Panc1 (cell line): ENCODE measurements around the gene AP3S2. TPM values are rescaled to one million over a fixed set of nuclear protein-coding genes. Genes with fewer than 3 reads are reported as not detected.
A peak's percentile ranks its signal among the peaks of the same experiment; 100 is the strongest.

Experiments used
- ATAC-seq: fragments of 200-7000 bp; cut with Tn5 transposase; 2 replicates; pipeline ENCODE4 v1.9.1; 2020; ENCODE audit warnings: mild to moderate bottlenecking, moderate library complexity
- BruUV-seq: library from RNA; stranded (reverse); fragments of 400-500 nt; replicated peaks from 2 replicates; lab custom pipeline; 2021; lab: Mats Ljungman, UMichigan
- CTCF ChIA-PET: fragments of 300-600 bp; sonication (Branson Sonifier 250); formaldehyde crosslinking; loops from one replicate; lab custom pipeline; 2022; ENCODE audit warnings: antibody characterized with exemption; lab: Charles Lee
- POLR2A ChIA-PET: fragments of 300-600 bp; sonication (Branson Sonifier 250); formaldehyde crosslinking; loops from one replicate; lab custom pipeline; 2022; ENCODE audit warnings: antibody characterized with exemption; lab: Charles Lee
- DNase-seq: peaks from one replicate; pipeline ENCODE4 v3.0.0-alpha.2; 2010; ENCODE audit warnings: low read depth, low spot score
- H3K27ac ChIP-seq: 2 replicates; pipeline ENCODE4 v1.5.1; 2011; ENCODE audit warnings: mild to moderate bottlenecking, low read length, inconsistent platforms
- H3K27me3 ChIP-seq: fragments of 200-500 bp; sonication (Bioruptor generic); 2 replicates; pipeline ENCODE4 v1.6.0; 2014; ENCODE audit warnings: low read length, inconsistent platforms; ENCODE audit not compliant: control insufficient read depth, insufficient read depth
- H3K36me3 ChIP-seq: fragments of 200-500 bp; sonication (Bioruptor generic); 2 replicates; pipeline ENCODE4 v1.5.1; 2014; ENCODE audit warnings: inconsistent platforms, mild to moderate bottlenecking, low read length, moderate library complexity; ENCODE audit not compliant: control insufficient read depth, insufficient read depth
- H3K4me1 ChIP-seq: 2 replicates; pipeline ENCODE4 v1.5.1; 2011; ENCODE audit warnings: inconsistent platforms, mild to moderate bottlenecking, low read length, moderate library complexity; ENCODE audit not compliant: control insufficient read depth, insufficient read depth
- H3K4me3 ChIP-seq, 2 experiments: 2 replicates each; pipeline ENCODE4 v1.5.1; 2011 to 2012; ENCODE audit warnings: low read depth in 2 of 2, low read length in 2 of 2, mild to moderate bottlenecking in 2 of 2, inconsistent platforms in 1 of 2, moderate library complexity in 1 of 2
- H3K9me3 ChIP-seq: fragments of 200-500 bp; sonication (Bioruptor generic); 2 replicates; pipeline ENCODE4 v1.5.1; 2014; ENCODE audit warnings: low read depth, mild to moderate bottlenecking, inconsistent platforms, low read length, moderate library complexity; ENCODE audit not compliant: control insufficient read depth, insufficient read depth
- CTCF ChIP-seq: fragments of 450-650 bp; IDR thresholded peaks from 2 replicates; pipeline ENCODE4 v1.5.1; 2017; ENCODE audit warnings: mild to moderate bottlenecking
- POLR2AphosphoS5 ChIP-seq: IDR thresholded peaks from 2 replicates; pipeline ENCODE4 v1.6.1; 2012; ENCODE audit warnings: mild to moderate bottlenecking, low read depth, low read length, moderate library complexity
- REST ChIP-seq, 2 experiments: IDR thresholded peaks; 2 replicates each; pipeline ENCODE4 v1.6.1; 2011 to 2012; ENCODE audit warnings: low read depth in 2 of 2, control low read depth in 1 of 2, low read length in 1 of 2, mild to moderate bottlenecking in 1 of 2, moderate library complexity in 1 of 2; ENCODE audit not compliant: insufficient read depth in 1 of 2
- SIN3A ChIP-seq: IDR thresholded peaks from 2 replicates; pipeline ENCODE4 v1.6.1; 2012; ENCODE audit warnings: low read depth, mild to moderate bottlenecking, low read length, moderate library complexity, borderline replicate concordance; ENCODE audit not compliant: insufficient read depth
- TCF7L2 ChIP-seq: IDR thresholded peaks from 2 replicates; pipeline ENCODE4 v1.6.1; 2011; ENCODE audit warnings: mild to moderate bottlenecking, low read depth, low read length, inconsistent platforms
- in situ Hi-C: cut with HindIII; loops from 2 replicates; pipeline ENCODE4 v1.10.0; 2016; ENCODE audit warnings: low sequenced_read_pairs, low pct_unique_long_range_greater_than_20kb
- intact Hi-C: fragments of 100-400 bp; cut with micrococcal nuclease; formaldehyde crosslinking; loops from one replicate; pipeline ENCODE4 v1.10.0; 2022; ENCODE audit not compliant: unreplicated experiment
- total RNA-seq: library from RNA; stranded (reverse); gene quantifications from one replicate; pipeline ENCODE4 v1.2.1, GENCODE V29; 2021; ENCODE audit not compliant: unreplicated experiment

Gene AP3S2
- total RNA-seq, 1 experiment from 2014 or later: 24.6 TPM

GRCh38 chr15:89785774-89786140 lies 108.0 kb downstream of the AP3S2 start:
- intact Hi-C loops (no loop called here), in situ Hi-C loops (no loop called here)
- Histone ChIP-seq H3K27ac (no peak overlapping the region), H3K27me3 (no peaks in the 10 kb centered on the region), H3K4me1 (peaks cover 21% of the 10 kb centered on the region), H3K4me3 (no peak overlapping the region), H3K36me3 (no peaks in the 10 kb centered on the region; the same call in 1 of the 2 replicates), H3K9me3 (no peaks in the 10 kb centered on the region)
- TF ChIP-seq TCF7L2: no peak
- no peak for TF ChIP-seq CTCF
- TF ChIP-seq POLR2AphosphoS5: no peak
- TF ChIP-seq SIN3A: no peak
- no peak for TF ChIP-seq REST (IDR thresholded peaks at IDR 0.05; ENCODE audit: insufficient read depth in 1 of 2, low read depth in 2 of 2, low read length in 1 of 2)
- ATAC-seq (no peak), DNase-seq (no peak)
- BruUV-seq: no TSS peak
- ChIA-PET POLR2A (no interaction called here), CTCF (no interaction called here)

- H3K36me3 ChIP-seq: no peaks in the 10 kb centered on the region; the same call in 1 of the 2 replicates
- H3K4me3 ChIP-seq: no peak overlapping the region
- ATAC-seq (no peak), DNase-seq (no peak)
- intact Hi-C loops (no loop called here), in situ Hi-C loops (no loop called here)
- CTCF ChIA-PET: no interaction called here
- H3K4me1 ChIP-seq: peaks cover 21% of the 10 kb centered on the region
- POLR2A ChIA-PET: no interaction called here
- no peak overlapping the region for H3K27ac ChIP-seq
- TF ChIP-seq REST (IDR thresholded peaks at IDR 0.05; ENCODE audit: insufficient read depth in 1 of 2, low read depth in 2 of 2, low read length in 1 of 2) (no peak), TCF7L2 (no peak), POLR2AphosphoS5 (no peak), SIN3A (no peak), CTCF (no peak)
- no peaks in the 10 kb centered on the region for H3K9me3 ChIP-seq
- H3K27me3 ChIP-seq: no peaks in the 10 kb centered on the region
- TSS peak; percentile 98 for BruUV-seq
Observed at GRCh38 chr15:89785064-89785773, 108.6 kb downstream of the AP3S2 start.
